ENCODE results near the gene CATSPERD. TPM values are rescaled to one million over a fixed set of nuclear protein-coding genes. Genes with fewer than 3 reads are reported as not detected.

CATSPERD gene
- total RNA-seq, 1 experiment from 2014 or later: not detected

GRCh38 chr19:5787409-5788182 lies 67.2 kb downstream of the CATSPERD start:
- DNase-seq (ENCODE audit: low spot score): no peak

- no peak for DNase-seq (ENCODE audit: low spot score)
These were observed 68.0 kb downstream of the CATSPERD start for GRCh38 chr19:5788422-5788821.

- no peak for DNase-seq (ENCODE audit: low spot score)
These were observed 68.9 kb downstream of the CATSPERD start for GRCh38 chr19:5789351-5789761.

GRCh38 chr19:5789886-5790558 lies 69.6 kb downstream of the CATSPERD start:
- no peak for DNase-seq (ENCODE audit: low spot score)

- peak; percentile 99 for DNase-seq (ENCODE audit: low spot score)
These were observed 70.4 kb downstream of the CATSPERD start, which contains the start of gene DUS3L for GRCh38 chr19:5790559-5791520. Gene DUS3L, minus strand, starts transcription at chr19:5791163. Its CDS starts 22 bp downstream, at chr19:5791141.

GRCh38 chr19:5792224-5792623 lies 71.8 kb downstream of the CATSPERD start:
- DNase-seq (ENCODE audit: low spot score): no peak

GRCh38 chr19:5793188-5793587 lies 72.8 kb downstream of the CATSPERD start:
- no peak for DNase-seq (ENCODE audit: low spot score)

- DNase-seq (ENCODE audit: low spot score): no peak
These were observed 75.0 kb downstream of the CATSPERD start for GRCh38 chr19:5795382-5795919.

- DNase-seq (ENCODE audit: low spot score): no peak
These were observed 77.8 kb downstream of the CATSPERD start for GRCh38 chr19:5798244-5798643.

- DNase-seq (ENCODE audit: low spot score): no peak
These were observed 79.1 kb downstream of the CATSPERD start for GRCh38 chr19:5799247-5800241.

GRCh38 chr19:5800361-5801270 lies 80.2 kb downstream of the CATSPERD start:
- DNase-seq (ENCODE audit: low spot score): no peak

GRCh38 chr19:5801796-5802619 lies 81.6 kb downstream of the CATSPERD start:
- no peak for DNase-seq (ENCODE audit: low spot score)

GRCh38 chr19:5803441-5803751 lies 83.0 kb downstream of the CATSPERD start:
- DNase-seq (ENCODE audit: low spot score): no peak

GRCh38 chr19:5803752-5804515 lies 83.5 kb downstream of the CATSPERD start:
- DNase-seq (ENCODE audit: low spot score): peak; percentile 81

- no peak for DNase-seq (ENCODE audit: low spot score)
These were observed 84.4 kb downstream of the CATSPERD start, which contains the start of gene NRTN for GRCh38 chr19:5804516-5805461. Gene NRTN, plus strand, starts transcription at chr19:5805067. Its CDS starts 19,099 bp downstream, at chr19:5824166.

- DNase-seq (ENCODE audit: low spot score): no peak
These were observed 85.2 kb downstream of the CATSPERD start for GRCh38 chr19:5805462-5806132.
